Fibroblast of mammary gland (primary cell): ENCODE measurements around the gene FAM20A.
A peak's percentile ranks its signal among the peaks of the same experiment; 100 is the strongest.

ENCODE experiments used
- DNase-seq: peaks from one replicate; pipeline ENCODE4 v3.0.0-alpha.2; 2010; ENCODE audit warnings: low read depth
- H3K4me3 ChIP-seq: 2 replicates; pipeline ENCODE4 v1.5.1; 2011; ENCODE audit warnings: low read depth, mild to moderate bottlenecking, low read length, moderate library complexity; ENCODE audit not compliant: control insufficient read depth
- CTCF ChIP-seq: conservative IDR thresholded peaks from 2 replicates; pipeline ENCODE4 v1.5.1; 2011; ENCODE audit warnings: low read depth, low read length, inconsistent platforms; ENCODE audit not compliant: control insufficient read depth, insufficient read depth

The FAM20A gene

DNA sequence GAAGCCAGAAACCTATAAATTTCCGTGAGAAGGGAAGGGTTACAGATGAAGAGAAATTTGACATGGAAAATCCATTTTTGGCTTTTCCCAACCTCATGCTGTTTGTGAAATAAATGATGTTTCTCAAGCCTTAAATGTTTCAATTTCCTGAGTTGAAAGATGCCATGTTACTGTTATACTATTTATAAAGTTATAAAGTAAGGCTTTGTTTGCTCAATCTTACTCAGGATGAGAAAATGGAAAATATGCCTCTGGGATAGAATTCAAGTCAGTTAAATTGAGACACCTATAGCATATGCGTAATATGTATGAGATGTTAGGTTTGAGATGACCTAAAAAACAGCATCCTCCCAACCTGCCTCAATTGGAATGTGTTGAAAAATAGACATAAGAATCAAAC, 19.9 kb upstream of the FAM20A start:
- TF ChIP-seq CTCF = no peak
- DNase-seq = no peak
- no peak overlapping the region for H3K4me3 ChIP-seq

- no peak for TF ChIP-seq CTCF
These were observed 15.2 kb upstream of the FAM20A start for GRCh38 chr17:68616334-68616733.

DNA sequence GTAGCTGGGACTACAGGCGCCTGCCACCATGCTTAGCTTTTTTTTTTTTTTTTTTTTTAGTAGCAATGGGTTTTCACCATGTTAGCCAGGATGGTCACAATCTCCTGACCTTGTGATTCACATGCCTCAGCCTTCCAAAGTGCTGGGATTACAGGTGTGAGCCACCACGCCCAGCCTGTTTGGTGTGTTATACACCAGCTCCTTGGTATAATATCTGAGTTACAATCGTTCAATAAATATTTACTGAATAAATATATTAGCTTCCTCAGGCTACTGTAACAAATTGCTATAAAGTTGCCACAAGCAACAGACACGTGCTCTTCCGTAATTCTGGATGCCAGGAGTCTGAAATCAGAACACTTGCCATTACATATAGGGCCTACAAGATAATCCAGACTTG, 13.6 kb upstream of the FAM20A start:
- TF ChIP-seq CTCF = no peak
- no peak overlapping the region for H3K4me3 ChIP-seq
- DNase-seq = no peak

More at GRCh38 chr17:68616334-68616733, 15.2 kb upstream of the FAM20A start:
- no peak for DNase-seq
- no peak overlapping the region for H3K4me3 ChIP-seq

GRCh38 chr17:68613739-68614298, 12.7 kb upstream of the FAM20A start:
- TF ChIP-seq CTCF = peak; percentile 93
- H3K4me3 ChIP-seq = no peak overlapping the region
- peak; percentile 75 for DNase-seq

GRCh38 chr17:68612923-68613292, 11.7 kb upstream of the FAM20A start:
- no peak for TF ChIP-seq CTCF
- DNase-seq = no peak
- H3K4me3 ChIP-seq = no peak overlapping the region

GRCh38 chr17:68612209-68612922, 11.2 kb upstream of the FAM20A start:
- DNase-seq = peak; percentile 51
- H3K4me3 ChIP-seq = no peak overlapping the region
- TF ChIP-seq CTCF = no peak
